Stimulated activated CD8-positive, alpha-beta memory T cell treated with anti-CD3 and anti-CD28 coated beads, Interleukin-4, amount 100 ng/mL, for 4 hours (primary cell): ENCODE data around the gene ESPL1.

Source experiments
- DNase-seq, 2 donors: peaks; one replicate each; pipeline ENCODE4 v3.0.0-alpha.2; 2020; ENCODE audit warnings: low read depth in 2 of 2, low spot score in 1 of 2

The ESPL1 gene

DNA sequence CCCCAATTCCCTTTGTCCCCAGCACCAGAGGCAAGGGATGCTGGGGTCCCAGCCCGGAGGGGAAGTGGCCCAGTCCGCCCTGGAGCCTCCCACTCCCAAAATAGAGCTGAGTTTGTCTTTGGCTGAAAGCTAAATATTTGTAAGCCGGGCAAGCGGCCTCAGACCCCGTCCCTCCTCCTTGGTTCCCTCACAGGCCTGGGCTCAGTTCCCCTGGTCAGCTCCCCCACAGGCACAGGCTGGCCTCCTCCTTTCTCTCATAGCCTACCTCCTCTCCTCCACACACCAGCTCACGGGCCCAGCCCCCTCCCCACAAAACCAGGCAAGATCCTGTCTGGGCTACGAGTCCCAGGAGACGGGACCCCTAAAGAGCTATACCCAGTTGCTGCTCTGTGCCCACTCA lies 66.7 kb downstream of the ESPL1 start:
- DNase-seq, result no peak

DNA sequence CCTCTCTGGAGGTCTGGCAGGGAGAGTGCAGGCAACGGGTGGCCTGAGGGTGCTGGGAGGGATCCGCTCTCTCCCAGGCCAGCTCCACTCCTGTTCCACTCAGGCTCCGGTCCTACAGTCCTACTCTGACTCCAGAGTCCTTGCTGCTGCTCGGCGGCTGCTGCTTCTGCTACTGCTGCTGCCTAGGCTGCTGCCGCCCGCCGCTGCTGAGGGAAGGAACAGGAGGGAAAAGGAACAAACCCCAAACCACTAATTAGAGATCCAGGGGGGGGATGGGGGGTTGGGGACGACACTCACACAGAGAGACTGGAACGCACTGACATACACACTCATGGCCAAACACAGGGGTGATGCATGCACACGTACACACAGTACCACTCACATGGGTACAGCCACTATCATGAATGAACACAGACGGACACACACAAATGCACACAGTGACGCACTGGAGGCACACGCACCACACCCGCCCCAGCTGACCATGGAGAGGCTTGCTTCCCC lies 68.1 kb downstream of the ESPL1 start, which contains the start of gene SP7:
Gene SP7 (minus strand): TSS at position 174 of the 501 bp plus-strand sequence. CDS start 708 bp downstream, outside the sequence.
- no peak for DNase-seq

DNA sequence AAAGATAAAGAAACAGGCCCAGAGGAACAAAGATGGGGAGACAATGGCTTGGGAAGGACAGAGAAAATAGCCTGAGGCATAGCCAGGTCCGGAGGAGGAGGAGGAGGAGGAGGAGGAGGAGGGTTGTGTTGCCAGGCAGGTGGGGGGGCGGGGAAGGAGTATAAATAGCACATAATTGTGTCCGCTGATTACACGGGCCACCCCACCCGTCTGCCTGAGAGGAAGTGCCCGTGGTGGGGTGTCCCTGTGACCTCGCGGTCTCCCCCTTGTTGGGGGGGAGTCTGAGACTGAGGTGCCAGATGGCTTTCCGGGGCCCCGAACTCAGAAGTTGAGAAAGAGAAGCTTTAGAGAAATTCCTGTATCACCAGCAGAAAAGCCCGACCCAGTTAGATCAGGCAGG lies 69.9 kb downstream of the ESPL1 start:
- no peak for DNase-seq

DNA sequence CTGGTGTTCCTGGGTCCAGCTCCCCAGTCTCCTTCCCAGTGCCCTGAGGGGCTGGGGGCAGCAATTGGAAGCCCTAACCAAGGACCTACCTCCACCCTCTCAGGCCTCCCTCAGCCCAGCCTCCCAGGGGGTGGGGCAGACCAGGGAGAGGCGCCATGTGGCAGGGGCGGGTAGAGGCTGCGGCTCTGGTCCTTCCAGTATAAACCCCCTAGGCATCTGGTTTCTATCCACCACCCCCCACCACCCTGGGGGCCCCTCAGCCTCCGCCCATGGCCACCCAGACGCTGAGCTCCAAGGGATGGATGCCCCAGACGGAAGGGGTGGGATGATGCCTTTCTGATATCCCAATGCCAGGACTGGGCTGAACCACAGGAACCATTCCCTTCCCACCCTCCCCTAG lies 70.8 kb downstream of the ESPL1 start:
- no peak for DNase-seq

DNA sequence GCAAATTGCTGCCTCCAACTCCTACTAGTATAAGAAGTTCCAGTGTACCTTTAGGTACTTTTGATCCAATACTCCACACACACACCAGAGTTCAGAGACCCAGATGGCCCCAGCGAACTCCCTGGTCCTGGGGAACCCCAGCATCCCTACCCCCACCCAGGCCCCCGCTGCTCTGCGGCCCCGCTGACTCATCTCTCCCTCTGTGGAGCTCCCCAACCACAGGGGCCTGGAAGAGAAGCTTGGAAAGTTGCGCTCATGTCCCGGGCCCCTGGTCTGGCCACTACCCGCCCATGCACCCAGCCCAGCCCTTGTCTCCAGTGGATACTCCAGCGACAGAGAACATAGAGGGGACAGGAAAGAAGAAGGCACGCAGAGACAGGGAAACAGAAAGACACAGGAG lies 72.3 kb downstream of the ESPL1 start:
- no peak for DNase-seq
